Measurements from ENCODE around the gene TMEM219. TPM values are rescaled to one million over a fixed set of nuclear protein-coding genes. Genes with fewer than 3 reads are reported as not detected.
A peak's percentile ranks its signal among the peaks of the same experiment; 100 is the strongest.

Gene TMEM219
- total and polyA plus RNA-seq, 10 of the 15 experiments (the other 5 are each of a cell fraction or from before 2014, with no cell fraction given): 33.6 to 74.6 (median 56.5) TPM

DNA sequence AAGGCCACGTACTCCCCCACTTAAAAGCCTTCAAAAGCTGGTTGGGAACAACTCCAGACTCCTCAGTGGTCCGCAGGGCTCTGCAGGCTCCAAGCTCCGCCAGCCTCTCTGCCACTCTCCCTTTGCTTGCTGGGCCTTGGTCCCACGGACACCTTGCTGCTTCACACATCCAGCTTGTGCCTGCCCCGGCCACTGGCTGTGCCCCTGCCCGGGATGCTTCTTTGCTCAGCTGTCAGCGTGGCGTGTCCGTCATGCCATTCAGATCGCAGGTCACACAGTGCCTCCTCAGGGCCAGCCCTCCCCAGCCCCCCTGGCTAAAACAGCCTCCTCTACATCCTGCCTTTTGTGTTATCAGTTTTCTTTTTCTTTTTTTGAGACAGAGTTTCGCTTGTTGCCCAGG lies 49.8 kb upstream of the TMEM219 start:
- ChIA-PET POLR2A (no interaction called here), CTCF (no interaction called here), RAD21 (ENCODE audit: unreplicated experiment) (no interaction called here), SMC1A (ENCODE audit: uncharacterized antibody, unreplicated experiment) (no interaction called here)
- no peaks in the 10 kb centered on the region for H4K20me1 ChIP-seq (ENCODE audit: control insufficient read depth, insufficient read depth)
- H3K9ac ChIP-seq (ENCODE audit: control insufficient read depth, insufficient read depth, low read length): no peak overlapping the region
- 89% methylated on average over 11 of the region's 11 CpGs for WGBS (ENCODE audit: insufficient coverage, insufficient replicate concordance, low lambda C conversion rate, missing lambda C conversion rate)
- in situ Hi-C loops (cut with MboI): no loop called here
- peaks cover 0 to 2% of the 10 kb centered on the region in 2 experiments; a peak in 2 of 4 replicates for H3K36me3 ChIP-seq (ENCODE audit: control insufficient read depth in 2 of 2, insufficient read depth in 2 of 2, low read length in 1 of 2)
- no peak overlapping the region for H3K4me2 ChIP-seq (ENCODE audit: control insufficient read depth, insufficient read depth)
- FAIRE-seq (no peak), ATAC-seq (no peak), DNase-seq (ENCODE audit: low read depth, low spot score) (no peak)
- no peaks in the 10 kb centered on the region for H3K79me2 ChIP-seq (ENCODE audit: control insufficient read depth, insufficient read depth, low read length)
- no peak overlapping the region for H3K27ac ChIP-seq (ENCODE audit: control insufficient read depth, insufficient read depth)
- H3K27me3 ChIP-seq (replicated peaks in 1 of 2; ENCODE audit: control insufficient read depth in 2 of 2, insufficient read depth in 2 of 2, low read length in 1 of 2): no peaks in the 10 kb centered on the region
- no peak overlapping the region for H2AFZ ChIP-seq (ENCODE audit: control insufficient read depth, low read depth, low read length)
- intact Hi-C loops (cut with micrococcal nuclease; ENCODE audit: unreplicated experiment): no loop called here
- H3K9me3 ChIP-seq (replicated peaks; ENCODE audit: control insufficient read depth, insufficient read depth, low read length): no peaks in the 10 kb centered on the region
- TF ChIP-seq CHD1 (IDR thresholded peaks at IDR 0.05; ENCODE audit: low read depth, low read length) (no peak), POLR2A (IDR thresholded peaks at IDR 0.05; ENCODE audit: low read depth, low read length) (0 out of 2 replicates have a peak, but pooled peaks have one; percentile 31)
- no peaks in the 10 kb centered on the region for H3K4me1 ChIP-seq (ENCODE audit: control insufficient read depth, insufficient read depth, low read length)
- BruUV-seq (replicated peaks): no TSS peak
- H3K4me3 ChIP-seq: no peak overlapping the region

DNA sequence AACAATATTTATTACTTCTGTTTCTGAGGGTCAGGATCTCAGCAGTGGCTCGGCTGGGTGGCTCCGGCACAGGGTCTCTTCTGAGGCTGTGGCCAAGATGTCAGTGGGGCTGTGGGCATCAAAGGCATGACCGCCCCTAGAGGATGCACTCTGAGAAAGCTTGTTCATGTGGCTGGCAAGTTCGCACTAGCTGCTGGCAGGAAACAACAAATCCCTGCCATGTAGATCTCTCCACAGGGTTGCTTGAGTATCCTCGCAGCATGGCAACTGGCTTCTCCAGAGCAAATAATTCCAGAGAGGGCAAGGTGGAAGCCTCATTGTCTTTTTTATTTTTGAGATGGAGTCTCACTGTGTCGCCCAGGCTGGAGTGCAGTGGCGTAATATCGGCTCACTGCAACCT lies 48.4 kb upstream of the TMEM219 start:
- Histone ChIP-seq H3K27ac (ENCODE audit: control insufficient read depth, insufficient read depth) (no peak overlapping the region), H3K9me3 (replicated peaks; ENCODE audit: control insufficient read depth, insufficient read depth, low read length) (no peaks in the 10 kb centered on the region), H3K4me3 (no peak overlapping the region), H3K4me1 (ENCODE audit: control insufficient read depth, insufficient read depth, low read length) (no peaks in the 10 kb centered on the region), H3K36me3 (ENCODE audit: control insufficient read depth in 2 of 2, insufficient read depth in 2 of 2, low read length in 1 of 2) (peaks cover 0 to 2% of the 10 kb centered on the region in 2 experiments; a peak in 2 of 4 replicates), H3K9ac (ENCODE audit: control insufficient read depth, insufficient read depth, low read length) (no peak overlapping the region), H3K27me3 (replicated peaks in 1 of 2; ENCODE audit: control insufficient read depth in 2 of 2, insufficient read depth in 2 of 2, low read length in 1 of 2) (no peaks in the 10 kb centered on the region), H2AFZ (ENCODE audit: control insufficient read depth, low read depth, low read length) (no peak overlapping the region), H3K4me2 (ENCODE audit: control insufficient read depth, insufficient read depth) (no peak overlapping the region), H4K20me1 (ENCODE audit: control insufficient read depth, insufficient read depth) (no peaks in the 10 kb centered on the region), H3K79me2 (ENCODE audit: control insufficient read depth, insufficient read depth, low read length) (no peaks in the 10 kb centered on the region)
- ChIA-PET POLR2A (interaction anchor here (1.6 kb wide), 1 partner anchor 13 kb away, joined by 4 read pairs; no protein-coding TSS in a partner anchor), SMC1A (ENCODE audit: uncharacterized antibody, unreplicated experiment) (interaction anchor here (0.6 kb wide), 1 partner anchor 106 kb away, joined by 3 read pairs; no protein-coding TSS in a partner anchor), CTCF (no interaction called here), RAD21 (ENCODE audit: unreplicated experiment) (no interaction called here)
- TF ChIP-seq DPF2 (IDR thresholded peaks at IDR 0.05) (no peak), BHLHE40 (IDR thresholded peaks at IDR 0.05; ENCODE audit: borderline replicate concordance in 1 of 2, low read depth in 2 of 2, low read length in 1 of 2) (no peak), RB1 (IDR thresholded peaks at IDR 0.05; ENCODE audit: borderline replicate concordance) (no peak), PBX3 (IDR thresholded peaks at IDR 0.05; ENCODE audit: insufficient replicate concordance, low read depth, low read length) (no peak), TARDBP (IDR thresholded peaks at IDR 0.05; ENCODE audit: borderline replicate concordance) (no peak), CHD2 (IDR thresholded peaks at IDR 0.05; ENCODE audit: borderline replicate concordance, low read depth, low read length) (no peak), PAX8 (IDR thresholded peaks at IDR 0.05) (no peak), HDGF (IDR thresholded peaks at IDR 0.05) (no peak), PAX5 (IDR thresholded peaks at IDR 0.05; ENCODE audit: borderline replicate concordance, low read depth, low read length) (no peak), ZNF274 (IDR thresholded peaks at IDR 0.05; ENCODE audit: insufficient read depth, insufficient read length) (no peak)
- TF ChIP-seq, protein P1, sequence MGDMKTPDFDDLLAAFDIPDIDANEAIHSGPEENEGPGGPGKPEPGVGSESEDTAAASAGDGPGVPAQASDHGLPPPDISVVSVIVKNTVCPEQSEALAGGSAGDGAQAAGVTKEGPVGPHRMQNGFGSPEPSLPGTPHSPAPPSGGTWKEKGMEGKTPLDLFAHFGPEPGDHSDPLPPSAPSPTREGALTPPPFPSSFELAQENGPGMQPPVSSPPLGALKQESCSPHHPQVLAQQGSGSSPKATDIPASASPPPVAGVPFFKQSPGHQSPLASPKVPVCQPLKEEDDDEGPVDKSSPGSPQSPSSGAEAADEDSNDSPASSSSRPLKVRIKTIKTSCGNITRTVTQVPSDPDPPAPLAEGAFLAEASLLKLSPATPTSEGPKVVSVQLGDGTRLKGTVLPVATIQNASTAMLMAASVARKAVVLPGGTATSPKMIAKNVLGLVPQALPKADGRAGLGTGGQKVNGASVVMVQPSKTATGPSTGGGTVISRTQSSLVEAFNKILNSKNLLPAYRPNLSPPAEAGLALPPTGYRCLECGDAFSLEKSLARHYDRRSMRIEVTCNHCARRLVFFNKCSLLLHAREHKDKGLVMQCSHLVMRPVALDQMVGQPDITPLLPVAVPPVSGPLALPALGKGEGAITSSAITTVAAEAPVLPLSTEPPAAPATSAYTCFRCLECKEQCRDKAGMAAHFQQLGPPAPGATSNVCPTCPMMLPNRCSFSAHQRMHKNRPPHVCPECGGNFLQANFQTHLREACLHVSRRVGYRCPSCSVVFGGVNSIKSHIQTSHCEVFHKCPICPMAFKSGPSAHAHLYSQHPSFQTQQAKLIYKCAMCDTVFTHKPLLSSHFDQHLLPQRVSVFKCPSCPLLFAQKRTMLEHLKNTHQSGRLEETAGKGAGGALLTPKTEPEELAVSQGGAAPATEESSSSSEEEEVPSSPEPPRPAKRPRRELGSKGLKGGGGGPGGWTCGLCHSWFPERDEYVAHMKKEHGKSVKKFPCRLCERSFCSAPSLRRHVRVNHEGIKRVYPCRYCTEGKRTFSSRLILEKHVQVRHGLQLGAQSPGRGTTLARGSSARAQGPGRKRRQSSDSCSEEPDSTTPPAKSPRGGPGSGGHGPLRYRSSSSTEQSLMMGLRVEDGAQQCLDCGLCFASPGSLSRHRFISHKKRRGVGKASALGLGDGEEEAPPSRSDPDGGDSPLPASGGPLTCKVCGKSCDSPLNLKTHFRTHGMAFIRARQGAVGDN (IDR thresholded peaks at IDR 0.05): no peak
- in situ Hi-C loops (cut with MboI): no loop called here
- FAIRE-seq (no peak), DNase-seq (ENCODE audit: low read depth, low spot score) (no peak), ATAC-seq (no peak)
- BruUV-seq (replicated peaks): no TSS peak
- intact Hi-C loops (cut with micrococcal nuclease; ENCODE audit: unreplicated experiment): no loop called here
- 94% methylated on average over 8 of the region's 8 CpGs for WGBS (ENCODE audit: insufficient coverage, insufficient replicate concordance, low lambda C conversion rate, missing lambda C conversion rate)

Data from GM12878 (cell line).